ENCODE data around the gene CACNA1G.

DNA sequence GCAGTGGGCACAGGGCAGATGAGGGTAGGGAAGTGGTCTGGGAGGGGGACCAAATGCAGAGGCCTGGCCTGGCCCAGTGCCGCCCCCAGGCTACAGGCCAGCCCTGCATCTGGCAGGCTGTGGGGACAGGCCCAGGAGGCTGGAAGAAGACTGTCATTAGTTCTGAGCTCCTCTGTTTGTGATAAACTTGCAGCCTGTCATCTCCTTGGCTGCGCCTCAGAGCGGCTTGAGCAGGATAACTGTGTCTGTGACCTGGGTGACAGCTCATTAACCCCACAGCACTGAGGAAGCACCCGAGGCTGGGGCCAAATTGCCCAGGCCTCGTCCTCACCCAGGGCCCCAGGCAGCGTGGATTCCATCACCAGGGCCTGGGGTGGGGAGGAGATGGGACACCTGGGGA lies 98.1 kb downstream of the CACNA1G start:
- TF ChIP-seq, protein P1, sequence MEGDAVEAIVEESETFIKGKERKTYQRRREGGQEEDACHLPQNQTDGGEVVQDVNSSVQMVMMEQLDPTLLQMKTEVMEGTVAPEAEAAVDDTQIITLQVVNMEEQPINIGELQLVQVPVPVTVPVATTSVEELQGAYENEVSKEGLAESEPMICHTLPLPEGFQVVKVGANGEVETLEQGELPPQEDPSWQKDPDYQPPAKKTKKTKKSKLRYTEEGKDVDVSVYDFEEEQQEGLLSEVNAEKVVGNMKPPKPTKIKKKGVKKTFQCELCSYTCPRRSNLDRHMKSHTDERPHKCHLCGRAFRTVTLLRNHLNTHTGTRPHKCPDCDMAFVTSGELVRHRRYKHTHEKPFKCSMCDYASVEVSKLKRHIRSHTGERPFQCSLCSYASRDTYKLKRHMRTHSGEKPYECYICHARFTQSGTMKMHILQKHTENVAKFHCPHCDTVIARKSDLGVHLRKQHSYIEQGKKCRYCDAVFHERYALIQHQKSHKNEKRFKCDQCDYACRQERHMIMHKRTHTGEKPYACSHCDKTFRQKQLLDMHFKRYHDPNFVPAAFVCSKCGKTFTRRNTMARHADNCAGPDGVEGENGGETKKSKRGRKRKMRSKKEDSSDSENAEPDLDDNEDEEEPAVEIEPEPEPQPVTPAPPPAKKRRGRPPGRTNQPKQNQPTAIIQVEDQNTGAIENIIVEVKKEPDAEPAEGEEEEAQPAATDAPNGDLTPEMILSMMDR (IDR thresholded peaks at IDR 0.05), result no peak
- no peak for TF ChIP-seq CREB1 (CRISPR knock-in tag; IDR thresholded peaks at IDR 0.05)
- no peak for TF ChIP-seq TCF7 (CRISPR knock-in tag; IDR thresholded peaks at IDR 0.05; ENCODE audit: low read depth)
- TF ChIP-seq, protein P2, sequence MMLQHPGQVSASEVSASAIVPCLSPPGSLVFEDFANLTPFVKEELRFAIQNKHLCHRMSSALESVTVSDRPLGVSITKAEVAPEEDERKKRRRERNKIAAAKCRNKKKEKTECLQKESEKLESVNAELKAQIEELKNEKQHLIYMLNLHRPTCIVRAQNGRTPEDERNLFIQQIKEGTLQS (CRISPR knock-in tag; conservative IDR thresholded peaks at IDR 0.05), result no peak
- TF ChIP-seq, protein P3, sequence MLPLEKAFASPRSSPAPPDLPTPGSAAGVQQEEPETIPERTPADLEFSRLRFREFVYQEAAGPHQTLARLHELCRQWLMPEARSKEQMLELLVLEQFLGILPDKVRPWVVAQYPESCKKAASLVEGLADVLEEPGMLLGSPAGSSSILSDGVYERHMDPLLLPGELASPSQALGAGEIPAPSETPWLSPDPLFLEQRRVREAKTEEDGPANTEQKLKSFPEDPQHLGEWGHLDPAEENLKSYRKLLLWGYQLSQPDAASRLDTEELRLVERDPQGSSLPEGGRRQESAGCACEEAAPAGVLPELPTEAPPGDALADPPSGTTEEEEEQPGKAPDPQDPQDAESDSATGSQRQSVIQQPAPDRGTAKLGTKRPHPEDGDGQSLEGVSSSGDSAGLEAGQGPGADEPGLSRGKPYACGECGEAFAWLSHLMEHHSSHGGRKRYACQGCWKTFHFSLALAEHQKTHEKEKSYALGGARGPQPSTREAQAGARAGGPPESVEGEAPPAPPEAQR (CRISPR knock-in tag; IDR thresholded peaks at IDR 0.05), result no peak
- TF ChIP-seq, protein P4, sequence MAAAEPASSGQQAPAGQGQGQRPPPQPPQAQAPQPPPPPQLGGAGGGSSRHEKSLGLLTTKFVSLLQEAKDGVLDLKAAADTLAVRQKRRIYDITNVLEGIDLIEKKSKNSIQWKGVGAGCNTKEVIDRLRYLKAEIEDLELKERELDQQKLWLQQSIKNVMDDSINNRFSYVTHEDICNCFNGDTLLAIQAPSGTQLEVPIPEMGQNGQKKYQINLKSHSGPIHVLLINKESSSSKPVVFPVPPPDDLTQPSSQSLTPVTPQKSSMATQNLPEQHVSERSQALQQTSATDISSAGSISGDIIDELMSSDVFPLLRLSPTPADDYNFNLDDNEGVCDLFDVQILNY (CRISPR knock-in tag; IDR thresholded peaks at IDR 0.05), result no peak
- TF ChIP-seq, protein P5, sequence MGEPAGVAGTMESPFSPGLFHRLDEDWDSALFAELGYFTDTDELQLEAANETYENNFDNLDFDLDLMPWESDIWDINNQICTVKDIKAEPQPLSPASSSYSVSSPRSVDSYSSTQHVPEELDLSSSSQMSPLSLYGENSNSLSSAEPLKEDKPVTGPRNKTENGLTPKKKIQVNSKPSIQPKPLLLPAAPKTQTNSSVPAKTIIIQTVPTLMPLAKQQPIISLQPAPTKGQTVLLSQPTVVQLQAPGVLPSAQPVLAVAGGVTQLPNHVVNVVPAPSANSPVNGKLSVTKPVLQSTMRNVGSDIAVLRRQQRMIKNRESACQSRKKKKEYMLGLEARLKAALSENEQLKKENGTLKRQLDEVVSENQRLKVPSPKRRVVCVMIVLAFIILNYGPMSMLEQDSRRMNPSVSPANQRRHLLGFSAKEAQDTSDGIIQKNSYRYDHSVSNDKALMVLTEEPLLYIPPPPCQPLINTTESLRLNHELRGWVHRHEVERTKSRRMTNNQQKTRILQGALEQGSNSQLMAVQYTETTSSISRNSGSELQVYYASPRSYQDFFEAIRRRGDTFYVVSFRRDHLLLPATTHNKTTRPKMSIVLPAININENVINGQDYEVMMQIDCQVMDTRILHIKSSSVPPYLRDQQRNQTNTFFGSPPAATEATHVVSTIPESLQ (CRISPR knock-in tag; IDR thresholded peaks at IDR 0.05), result no peak
